WTC11 (cell line): ENCODE data around the gene DARS1. TPM values are rescaled to one million over a fixed set of nuclear protein-coding genes. Genes with fewer than 3 reads are reported as not detected.

Experiments used
- ATAC-seq: fragments of 200-7000 bp; cut with Tn5 transposase; 2 replicates; pipeline ENCODE4 v1.10.0; 2021; ENCODE audit warnings: mild to moderate bottlenecking, moderate library complexity
- CTCF ChIA-PET: fragments of 300-600 bp; sonication (Branson Sonifier 250); formaldehyde crosslinking; loops from one replicate; lab custom pipeline; 2021; ENCODE audit warnings: antibody characterized with exemption; lab: Charles Lee
- POLR2A ChIA-PET: fragments of 350-600 bp; sonication (Branson Sonifier 250); formaldehyde crosslinking; loops from one replicate; lab custom pipeline; 2021; ENCODE audit warnings: antibody characterized with exemption; lab: Charles Lee
- DNase-seq: peaks from one replicate; pipeline ENCODE4 v3.0.0; 2021; ENCODE audit warnings: low spot score
- H3K27ac Mint-ChIP-seq: 2 replicates; pipeline ENCODE4 v1.8.0; 2021; ENCODE audit warnings: mixed read lengths
- H3K27me3 Mint-ChIP-seq: 2 replicates; pipeline ENCODE4 v1.8.0; 2021; ENCODE audit warnings: low read depth, mild to moderate bottlenecking, moderate library complexity, mixed read lengths
- H3K36me3 Mint-ChIP-seq: 2 replicates; pipeline ENCODE4 v1.8.0; 2021; ENCODE audit warnings: mixed read lengths
- H3K4me1 Mint-ChIP-seq: 2 replicates; pipeline ENCODE4 v1.8.0; 2022; ENCODE audit warnings: mixed read lengths
- H3K4me3 Mint-ChIP-seq: 2 replicates; pipeline ENCODE4 v1.8.0; 2021; ENCODE audit warnings: mild to moderate bottlenecking, moderate library complexity, mixed read lengths
- H3K9me3 Mint-ChIP-seq: 2 replicates; pipeline ENCODE4 v1.8.0; 2021; ENCODE audit warnings: mixed read lengths
- ATF2 ChIP-seq: sonication (generic); formaldehyde crosslinking; IDR thresholded peaks from 2 replicates; pipeline ENCODE4 v1.8.1; 2022; ENCODE audit warnings: low read depth, missing genetic modification reagents, borderline replicate concordance
- CBFB ChIP-seq: sonication (generic); formaldehyde crosslinking; IDR thresholded peaks from 2 replicates; pipeline ENCODE4 v1.8.1; 2022; ENCODE audit warnings: mild to moderate bottlenecking, low read depth, missing genetic modification reagents
- CTCF ChIP-seq: fragments of 200-600 bp; IDR thresholded peaks from 2 replicates; pipeline ENCODE4 v1.8.0; 2022; ENCODE audit warnings: antibody characterized with exemption
- ELF4 ChIP-seq: sonication (generic); formaldehyde crosslinking; IDR thresholded peaks from 2 replicates; pipeline ENCODE4 v1.8.1; 2022; ENCODE audit warnings: low read depth, mild to moderate bottlenecking, moderate library complexity, missing genetic modification reagents
- EMX1 ChIP-seq: fragments of 250-450 bp; sonication (Bioruptor Pico); IDR thresholded peaks from 2 replicates; pipeline ENCODE4 v1.8.0; 2021; ENCODE audit warnings: mild to moderate bottlenecking
- GABPB1 ChIP-seq: sonication (generic); formaldehyde crosslinking; IDR thresholded peaks from 2 replicates; pipeline ENCODE4 v1.8.1; 2023; ENCODE audit warnings: mild to moderate bottlenecking, missing genetic modification reagents
- GTF2I ChIP-seq: fragments of 250-450 bp; sonication (Bioruptor Pico); conservative IDR thresholded peaks from 2 replicates; pipeline ENCODE4 v1.4.0; 2021; ENCODE audit warnings: mild to moderate bottlenecking
- HMGXB4 ChIP-seq: sonication (generic); formaldehyde crosslinking; IDR thresholded peaks from 2 replicates; pipeline ENCODE4 v1.8.1; 2023; ENCODE audit warnings: mild to moderate bottlenecking, moderate library complexity, missing genetic modification reagents
- JUN ChIP-seq: sonication (generic); formaldehyde crosslinking; IDR thresholded peaks from 2 replicates; pipeline ENCODE4 v1.8.0; 2023; ENCODE audit warnings: mild to moderate bottlenecking, missing genetic modification reagents
- NR1H2 ChIP-seq: sonication (generic); formaldehyde crosslinking; IDR thresholded peaks from 2 replicates; pipeline ENCODE4 v1.9.0; 2021; ENCODE audit warnings: mild to moderate bottlenecking, moderate library complexity, missing genetic modification reagents
- PRRX2 ChIP-seq: fragments of 250-450 bp; sonication (Bioruptor Pico); IDR thresholded peaks from 2 replicates; pipeline ENCODE4 v1.8.0; 2021; ENCODE audit warnings: mild to moderate bottlenecking
- RELA ChIP-seq: sonication (generic); formaldehyde crosslinking; IDR thresholded peaks from 2 replicates; pipeline ENCODE4 v1.8.1; 2022; ENCODE audit warnings: missing genetic modification reagents, mild to moderate bottlenecking, borderline replicate concordance
- SMAD3 ChIP-seq: sonication (generic); formaldehyde crosslinking; IDR thresholded peaks from 2 replicates; pipeline ENCODE4 v1.8.0; 2022; ENCODE audit warnings: missing genetic modification reagents, mild to moderate bottlenecking, borderline replicate concordance
- TEAD1 ChIP-seq: sonication (generic); formaldehyde crosslinking; IDR thresholded peaks from 2 replicates; pipeline ENCODE4 v1.8.0; 2022; ENCODE audit warnings: mild to moderate bottlenecking, missing genetic modification reagents
- TP53 ChIP-seq: sonication (generic); formaldehyde crosslinking; IDR thresholded peaks from 2 replicates; pipeline ENCODE4 v1.8.1; 2023; ENCODE audit warnings: mild to moderate bottlenecking, missing genetic modification reagents
- ZNF219 ChIP-seq: sonication (generic); formaldehyde crosslinking; IDR thresholded peaks from 2 replicates; pipeline ENCODE4 v1.8.0; 2023; ENCODE audit warnings: missing genetic modification reagents, mild to moderate bottlenecking, borderline replicate concordance
- ZNF423 ChIP-seq: fragments of 250-450 bp; sonication (Bioruptor Pico); IDR thresholded peaks from 2 replicates; pipeline ENCODE4 v2.1.2; 2022; ENCODE audit warnings: mild to moderate bottlenecking, moderate library complexity
- total RNA-seq: library from RNA; stranded (reverse); gene quantifications from 3 replicates; pipeline ENCODE4 v1.2.3, GENCODE V29; 2021
- TF ChIP-seq, protein P1 (sequence below): sonication (generic); formaldehyde crosslinking; IDR thresholded peaks from 2 replicates; pipeline ENCODE4 v1.8.0; 2022; ENCODE audit warnings: mild to moderate bottlenecking, missing genetic modification reagents
- TF ChIP-seq, protein P2 (sequence below): sonication (generic); formaldehyde crosslinking; IDR thresholded peaks from 2 replicates; pipeline ENCODE4 v1.8.0; 2022; ENCODE audit warnings: mild to moderate bottlenecking, missing genetic modification reagents
- TF ChIP-seq, protein P3 (sequence below): sonication (generic); formaldehyde crosslinking; IDR thresholded peaks from 2 replicates; pipeline ENCODE4 v1.8.0; 2022; ENCODE audit warnings: mild to moderate bottlenecking, missing genetic modification reagents
- TF ChIP-seq, protein P4 (sequence below): sonication (generic); formaldehyde crosslinking; IDR thresholded peaks from 2 replicates; pipeline ENCODE4 v1.8.0; 2023; ENCODE audit warnings: missing genetic modification reagents

DARS1 gene
- total RNA-seq, 1 experiment from 2014 or later = 80.9 TPM

GRCh38 chr2:136013136-136013685 lies 27.8 kb upstream of the DARS1 start (continued):
- TF ChIP-seq ATF2 = no peak
- no peak for TF ChIP-seq PRRX2
- no peak for TF ChIP-seq CTCF
- no peak for TF ChIP-seq NR1H2 (CRISPR knock-in tag)
- TF ChIP-seq, protein P1, sequence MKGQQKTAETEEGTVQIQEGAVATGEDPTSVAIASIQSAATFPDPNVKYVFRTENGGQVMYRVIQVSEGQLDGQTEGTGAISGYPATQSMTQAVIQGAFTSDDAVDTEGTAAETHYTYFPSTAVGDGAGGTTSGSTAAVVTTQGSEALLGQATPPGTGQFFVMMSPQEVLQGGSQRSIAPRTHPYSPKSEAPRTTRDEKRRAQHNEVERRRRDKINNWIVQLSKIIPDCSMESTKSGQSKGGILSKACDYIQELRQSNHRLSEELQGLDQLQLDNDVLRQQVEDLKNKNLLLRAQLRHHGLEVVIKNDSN (CRISPR knock-in tag) = no peak
- no peak for TF ChIP-seq RELA (CRISPR knock-in tag)
- TF ChIP-seq TEAD1 (CRISPR knock-in tag) = no peak
- TF ChIP-seq ZNF423 (CRISPR knock-in tag) = no peak

DNA sequence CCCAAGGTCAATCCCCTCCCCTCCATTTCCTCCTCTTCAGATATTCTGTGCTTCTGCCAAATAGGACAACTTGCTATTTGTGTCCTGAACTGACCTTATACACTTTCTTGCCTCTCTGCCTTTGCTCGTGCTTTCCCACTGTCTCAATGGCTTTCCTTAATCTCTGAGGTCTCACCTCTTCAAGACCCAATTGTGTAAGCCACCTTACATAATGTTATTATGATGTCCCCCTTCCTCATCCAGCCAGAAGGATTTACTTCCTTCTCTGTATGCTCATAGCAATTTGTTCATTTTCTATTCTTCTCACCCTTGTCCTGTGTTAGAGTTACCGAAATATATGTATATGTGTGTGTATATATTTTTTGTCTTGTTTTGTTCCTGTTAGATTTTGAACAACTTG lies 26.9 kb upstream of the DARS1 start:
- POLR2A ChIA-PET = interaction anchor here (1.0 kb wide), 1 partner anchor 15 kb away, joined by 5 read pairs; no protein-coding TSS in a partner anchor
- H3K27me3 Mint-ChIP-seq = no peaks in the 10 kb centered on the region
- peaks cover 20% of the 10 kb centered on the region for H3K4me1 Mint-ChIP-seq
- ATAC-seq (no peak), DNase-seq (no peak)
- H3K9me3 Mint-ChIP-seq = no peaks in the 10 kb centered on the region
- H3K36me3 Mint-ChIP-seq = no peaks in the 10 kb centered on the region
- H3K27ac Mint-ChIP-seq = no peak overlapping the region
- CTCF ChIA-PET = interaction anchor here (2.1 kb wide), 1 partner anchor 15 kb away, joined by 8 read pairs; no protein-coding TSS in a partner anchor
- no peak overlapping the region for H3K4me3 Mint-ChIP-seq
- TF ChIP-seq, protein P2, sequence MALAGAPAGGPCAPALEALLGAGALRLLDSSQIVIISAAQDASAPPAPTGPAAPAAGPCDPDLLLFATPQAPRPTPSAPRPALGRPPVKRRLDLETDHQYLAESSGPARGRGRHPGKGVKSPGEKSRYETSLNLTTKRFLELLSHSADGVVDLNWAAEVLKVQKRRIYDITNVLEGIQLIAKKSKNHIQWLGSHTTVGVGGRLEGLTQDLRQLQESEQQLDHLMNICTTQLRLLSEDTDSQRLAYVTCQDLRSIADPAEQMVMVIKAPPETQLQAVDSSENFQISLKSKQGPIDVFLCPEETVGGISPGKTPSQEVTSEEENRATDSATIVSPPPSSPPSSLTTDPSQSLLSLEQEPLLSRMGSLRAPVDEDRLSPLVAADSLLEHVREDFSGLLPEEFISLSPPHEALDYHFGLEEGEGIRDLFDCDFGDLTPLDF = no peak
- TF ChIP-seq, protein P3, sequence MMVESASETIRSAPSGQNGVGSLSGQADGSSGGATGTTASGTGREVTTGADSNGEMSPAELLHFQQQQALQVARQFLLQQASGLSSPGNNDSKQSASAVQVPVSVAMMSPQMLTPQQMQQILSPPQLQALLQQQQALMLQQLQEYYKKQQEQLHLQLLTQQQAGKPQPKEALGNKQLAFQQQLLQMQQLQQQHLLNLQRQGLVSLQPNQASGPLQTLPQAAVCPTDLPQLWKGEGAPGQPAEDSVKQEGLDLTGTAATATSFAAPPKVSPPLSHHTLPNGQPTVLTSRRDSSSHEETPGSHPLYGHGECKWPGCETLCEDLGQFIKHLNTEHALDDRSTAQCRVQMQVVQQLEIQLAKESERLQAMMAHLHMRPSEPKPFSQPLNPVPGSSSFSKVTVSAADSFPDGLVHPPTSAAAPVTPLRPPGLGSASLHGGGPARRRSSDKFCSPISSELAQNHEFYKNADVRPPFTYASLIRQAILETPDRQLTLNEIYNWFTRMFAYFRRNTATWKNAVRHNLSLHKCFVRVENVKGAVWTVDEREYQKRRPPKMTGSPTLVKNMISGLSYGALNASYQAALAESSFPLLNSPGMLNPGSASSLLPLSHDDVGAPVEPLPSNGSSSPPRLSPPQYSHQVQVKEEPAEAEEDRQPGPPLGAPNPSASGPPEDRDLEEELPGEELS (CRISPR knock-in tag) = no peak
- TF ChIP-seq JUN (CRISPR knock-in tag) (no peak), ELF4 (no peak), ZNF219 (CRISPR knock-in tag) (no peak), ZNF423 (CRISPR knock-in tag) (no peak), HMGXB4 (no peak), CTCF (no peak), EMX1 (CRISPR knock-in tag) (no peak), CBFB (CRISPR knock-in tag) (no peak), TEAD1 (CRISPR knock-in tag) (no peak), TP53 (CRISPR knock-in tag) (no peak), GABPB1 (CRISPR knock-in tag) (no peak), PRRX2 (no peak), GTF2I (CRISPR knock-in tag) (no peak), SMAD3 (CRISPR knock-in tag) (no peak)
- TF ChIP-seq, protein P4, sequence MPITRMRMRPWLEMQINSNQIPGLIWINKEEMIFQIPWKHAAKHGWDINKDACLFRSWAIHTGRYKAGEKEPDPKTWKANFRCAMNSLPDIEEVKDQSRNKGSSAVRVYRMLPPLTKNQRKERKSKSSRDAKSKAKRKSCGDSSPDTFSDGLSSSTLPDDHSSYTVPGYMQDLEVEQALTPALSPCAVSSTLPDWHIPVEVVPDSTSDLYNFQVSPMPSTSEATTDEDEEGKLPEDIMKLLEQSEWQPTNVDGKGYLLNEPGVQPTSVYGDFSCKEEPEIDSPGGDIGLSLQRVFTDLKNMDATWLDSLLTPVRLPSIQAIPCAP (CRISPR knock-in tag) = no peak
